Breast epithelium (tissue), 3 donors: ENCODE data around the gene CCP110.

Experiments
- CTCF ChIP-seq, 3 donors: fragments of 450-650 bp; IDR thresholded peaks; one replicate each; pipeline ENCODE4 v1.5.1; 2016 to 2017; ENCODE audit warnings: antibody characterized with exemption in 3 of 3, mild to moderate bottlenecking in 3 of 3, moderate library complexity in 3 of 3
- POLR2A ChIP-seq: fragments of 450-650 bp; IDR thresholded peaks from one replicate; pipeline ENCODE4 v1.6.1; 2016; ENCODE audit warnings: antibody characterized with exemption, mild to moderate bottlenecking, moderate library complexity
- POLR2AphosphoS5 ChIP-seq, 3 donors: sonication (generic); formaldehyde crosslinking; IDR thresholded peaks; one replicate each; pipeline ENCODE4 v1.6.1; 2017; ENCODE audit warnings: antibody characterized with exemption in 3 of 3

- no peak for TF ChIP-seq POLR2A
- TF ChIP-seq CTCF (IDR thresholded peaks at IDR 0.05): no peak
- TF ChIP-seq POLR2AphosphoS5 (IDR thresholded peaks at IDR 0.05): no peak
Observed at GRCh38 chr16:19499481-19499880, 24.3 kb upstream of the CCP110 start.
